Measurements from ENCODE around the gene CYP27C1.

CYP27C1 gene

DNA sequence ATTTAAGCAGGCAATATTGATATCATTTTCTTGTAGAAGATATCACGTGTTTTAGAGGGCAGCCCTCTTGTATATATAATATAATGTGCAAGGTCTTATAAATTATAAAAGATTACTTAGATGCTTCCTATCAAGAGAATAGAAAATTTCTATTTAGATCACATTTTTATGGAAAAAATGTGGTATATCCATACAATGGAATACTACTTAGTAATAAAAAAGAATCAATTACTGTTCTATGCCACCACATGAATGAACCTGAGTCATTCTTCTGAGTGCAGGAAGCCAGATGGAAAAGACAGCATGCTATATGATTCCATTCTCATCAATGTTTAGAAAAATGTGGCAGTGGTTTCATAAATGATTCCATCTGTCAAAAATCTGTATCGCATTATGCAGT is 23.6 kb downstream of the CYP27C1 start:
- no peak overlapping the region for H3K27ac ChIP-seq

DNA sequence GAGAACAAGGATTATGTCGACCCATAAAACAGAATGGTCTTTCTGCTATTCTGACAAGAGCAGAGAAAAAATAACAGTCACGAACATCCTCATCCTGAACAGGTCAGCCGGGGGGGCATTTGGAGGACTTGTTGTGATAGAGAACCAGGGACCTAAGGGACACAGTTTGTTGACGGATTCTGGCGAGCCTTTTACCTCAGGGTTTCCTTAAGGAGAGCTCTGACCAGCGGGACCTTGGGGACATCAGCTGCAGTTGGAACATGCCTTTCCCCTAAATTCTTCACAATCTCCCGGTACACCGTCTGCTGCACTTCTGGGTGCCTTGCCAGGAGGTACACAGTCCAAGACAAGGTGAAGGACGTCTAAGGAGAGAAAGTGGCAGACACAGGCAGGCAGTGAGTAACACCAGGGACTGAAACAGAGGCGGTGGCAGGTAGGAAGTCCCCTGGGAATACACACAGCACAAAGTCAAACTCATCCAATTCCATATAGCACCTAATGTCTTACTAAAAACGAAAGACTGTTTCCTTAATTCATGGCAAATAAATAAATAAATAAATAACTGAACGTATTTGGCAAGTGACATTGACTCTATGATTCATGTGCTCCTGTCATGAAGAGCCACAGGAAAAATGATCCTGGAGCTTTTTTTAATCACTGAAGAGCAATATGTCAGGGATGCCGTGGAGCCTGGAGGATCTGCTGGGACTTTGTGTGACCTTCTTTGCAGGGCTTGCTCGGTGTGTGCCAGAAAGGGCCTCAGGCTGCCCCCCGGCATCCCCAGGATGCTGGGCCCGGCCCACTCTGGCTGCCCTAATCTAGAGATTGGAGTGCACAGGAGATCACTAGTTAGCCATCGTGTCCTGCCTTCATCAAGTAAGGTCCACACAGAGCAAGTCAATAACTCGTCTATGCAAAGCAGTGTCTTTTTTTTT is 24.7 kb downstream of the CYP27C1 start:
- Histone ChIP-seq H3K27ac (no peak overlapping the region), H3K4me3 (no peak overlapping the region)

More for the DNA sequence above, 23.6 kb downstream of the CYP27C1 start:
- no peak overlapping the region for H3K4me3 ChIP-seq

DNA sequence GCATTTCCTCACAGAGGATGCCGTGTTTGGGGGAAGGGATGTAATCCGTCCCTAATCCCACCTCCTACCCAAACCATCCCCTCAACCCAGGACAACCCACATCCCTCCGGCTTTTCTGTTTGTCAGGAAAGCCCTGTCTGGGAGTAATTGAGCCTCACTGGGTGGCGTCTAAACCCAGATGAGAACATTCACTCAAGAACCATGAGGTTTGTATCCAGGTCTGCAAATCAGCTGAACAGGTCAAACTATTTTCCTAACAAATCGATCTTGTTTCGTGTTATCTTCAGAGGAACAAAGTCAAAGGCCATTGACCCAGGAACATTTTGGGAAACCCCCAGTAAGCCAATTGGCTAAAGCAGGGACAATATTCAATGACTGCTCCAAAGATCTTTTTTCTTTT is 25.7 kb downstream of the CYP27C1 start:
- peak overlapping the region in 1 of 21 experiments; percentile 43 for H3K27ac ChIP-seq
- no peak overlapping the region for H3K4me3 ChIP-seq

DNA sequence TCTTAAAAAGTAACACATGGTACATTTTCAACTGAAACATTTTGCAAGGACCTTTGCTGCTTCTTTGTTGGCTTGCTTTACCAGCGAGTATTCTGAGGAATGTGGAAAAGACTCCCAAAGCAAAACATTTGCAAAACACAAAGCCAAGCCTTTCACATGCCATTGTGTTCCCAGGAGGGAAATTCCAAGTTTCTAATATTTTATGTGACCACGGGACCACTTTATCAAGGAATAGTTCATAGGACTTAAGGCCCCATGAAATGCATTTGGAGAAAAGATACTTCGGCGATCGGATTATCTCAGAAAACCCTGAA is 26.2 kb downstream of the CYP27C1 start:
- H3K4me3 ChIP-seq = no peak overlapping the region
- peak overlapping the region in 2 of 21 experiments; percentile 17 to 25 for H3K27ac ChIP-seq

DNA sequence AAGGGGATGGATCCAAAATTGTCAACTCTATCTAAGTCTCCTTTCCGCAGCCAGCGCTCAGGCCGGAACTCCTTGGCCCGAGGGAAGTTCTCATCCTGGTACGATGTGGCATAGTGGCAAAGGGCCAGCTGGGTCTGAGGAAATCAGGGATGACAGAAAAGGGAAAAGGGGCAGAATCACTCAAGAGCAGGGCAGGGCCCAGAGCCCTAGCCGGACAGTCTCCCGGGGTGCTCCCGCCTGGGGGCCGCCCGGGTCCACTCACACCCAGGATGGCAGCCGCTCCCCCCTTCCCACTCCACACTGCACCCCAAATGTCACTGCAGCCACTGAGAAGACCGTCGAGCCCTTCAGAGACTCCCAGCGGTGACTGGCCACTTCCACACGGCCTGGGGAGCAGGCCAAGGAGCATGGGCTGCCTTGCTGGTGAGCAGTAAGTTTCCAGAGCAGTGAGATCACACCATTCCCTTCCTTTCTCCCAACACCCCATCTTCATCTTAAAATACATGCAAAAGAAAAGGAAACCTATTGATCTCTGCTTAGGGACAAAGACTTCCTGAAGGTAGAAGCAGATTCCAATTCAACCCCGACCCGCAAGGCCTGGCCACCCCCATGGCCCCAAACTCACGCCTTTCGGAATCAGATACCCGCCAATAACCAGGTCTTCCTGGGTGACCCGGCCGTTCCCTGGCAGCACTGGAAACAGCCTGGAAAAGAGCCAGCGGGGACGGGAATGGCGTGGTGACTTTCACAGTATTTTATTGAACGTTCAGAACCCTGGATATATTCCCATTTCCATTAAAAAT is 26.7 kb downstream of the CYP27C1 start:
- Histone ChIP-seq H3K27ac (peak overlapping the region in 3 of 21 experiments; percentile 17 to 29 (median 25)), H3K4me3 (no peak overlapping the region)

DNA sequence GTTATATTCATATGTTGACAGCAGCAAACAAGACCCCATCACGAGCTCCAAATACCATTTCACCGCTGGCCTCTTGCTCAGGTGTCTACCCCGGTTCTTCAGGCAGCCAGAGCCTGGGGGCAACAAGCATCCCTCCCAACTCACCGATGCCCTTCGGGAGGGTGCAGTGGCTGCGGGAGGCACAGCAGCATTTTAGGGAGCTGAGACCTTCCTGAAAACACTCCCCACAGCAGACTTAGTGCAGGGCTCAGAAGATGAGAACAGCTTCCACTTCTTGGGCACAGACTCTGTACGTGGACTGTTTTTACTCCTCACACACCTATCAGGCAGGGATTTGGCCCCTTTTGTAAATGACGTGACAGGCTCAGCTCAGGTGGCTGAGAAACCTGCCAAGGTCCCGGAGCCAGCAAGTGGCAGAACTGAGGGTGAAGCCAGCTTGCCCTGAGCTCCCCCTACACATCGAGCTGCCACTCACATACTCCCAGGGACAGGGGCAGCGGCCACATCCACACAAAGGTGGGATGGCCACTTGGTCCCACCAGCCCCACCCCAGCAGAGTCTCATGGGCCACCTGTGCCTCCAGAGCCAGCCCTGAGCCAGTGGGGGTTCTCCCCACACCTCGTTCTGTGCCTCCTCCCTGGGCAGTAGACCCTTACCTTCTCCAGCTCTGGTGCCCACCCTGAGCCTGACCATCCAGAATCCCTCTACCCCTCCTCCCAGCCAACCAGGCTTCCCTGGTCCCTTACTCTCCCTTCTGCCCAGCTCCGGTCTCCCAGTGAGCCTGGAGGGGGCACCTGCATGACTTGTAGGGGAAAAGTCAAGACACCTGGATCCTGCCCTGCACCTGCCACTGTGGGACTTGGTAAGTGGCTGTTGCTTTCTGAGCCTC is 28.5 kb downstream of the CYP27C1 start:
- H3K27ac ChIP-seq = no peak overlapping the region

DNA sequence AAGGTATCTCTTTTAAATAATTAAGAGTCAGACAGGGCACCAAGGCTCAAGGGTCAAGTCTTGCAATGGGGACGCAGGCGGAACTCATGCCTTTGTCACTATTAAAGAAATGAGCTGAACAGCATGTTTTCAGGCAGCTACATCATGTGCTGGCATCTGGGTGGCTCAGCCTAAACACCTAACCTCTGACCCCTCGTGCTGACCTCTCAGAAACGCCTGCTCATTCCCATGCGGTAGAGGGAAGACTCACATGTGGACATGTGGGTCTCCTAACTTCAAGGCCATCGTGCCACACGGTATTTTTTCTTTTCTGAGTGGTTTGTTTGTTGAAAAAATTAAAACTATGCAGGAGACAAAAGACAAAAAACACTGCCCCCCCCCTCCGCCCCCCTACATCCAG is 31.3 kb downstream of the CYP27C1 start:
- no peak overlapping the region for H3K27ac ChIP-seq
- H3K4me3 ChIP-seq = no peak overlapping the region

More for the DNA sequence above, 28.5 kb downstream of the CYP27C1 start:
- no peak overlapping the region for H3K4me3 ChIP-seq

DNA sequence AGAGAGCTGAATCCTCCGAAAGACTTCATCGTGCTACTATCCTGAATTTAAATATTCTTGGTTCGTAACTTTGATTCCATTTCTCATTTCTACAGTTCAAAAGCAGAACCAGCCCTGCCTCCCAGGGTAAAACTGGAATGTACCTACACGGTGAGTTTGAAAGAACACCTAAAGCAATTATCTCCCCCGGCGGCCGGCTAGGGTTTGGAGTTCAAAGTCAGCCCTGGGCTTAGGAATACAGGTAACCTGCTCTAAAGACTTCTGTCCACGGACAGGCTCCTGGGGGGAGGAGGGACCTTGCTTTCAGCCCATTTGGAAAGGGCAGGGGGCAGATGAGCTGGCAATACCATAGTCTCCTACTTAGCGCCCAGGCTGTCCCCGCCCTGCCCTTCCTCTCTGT is 32.3 kb downstream of the CYP27C1 start:
- no peak overlapping the region for H3K27ac ChIP-seq
- H3K4me3 ChIP-seq = no peak overlapping the region

DNA sequence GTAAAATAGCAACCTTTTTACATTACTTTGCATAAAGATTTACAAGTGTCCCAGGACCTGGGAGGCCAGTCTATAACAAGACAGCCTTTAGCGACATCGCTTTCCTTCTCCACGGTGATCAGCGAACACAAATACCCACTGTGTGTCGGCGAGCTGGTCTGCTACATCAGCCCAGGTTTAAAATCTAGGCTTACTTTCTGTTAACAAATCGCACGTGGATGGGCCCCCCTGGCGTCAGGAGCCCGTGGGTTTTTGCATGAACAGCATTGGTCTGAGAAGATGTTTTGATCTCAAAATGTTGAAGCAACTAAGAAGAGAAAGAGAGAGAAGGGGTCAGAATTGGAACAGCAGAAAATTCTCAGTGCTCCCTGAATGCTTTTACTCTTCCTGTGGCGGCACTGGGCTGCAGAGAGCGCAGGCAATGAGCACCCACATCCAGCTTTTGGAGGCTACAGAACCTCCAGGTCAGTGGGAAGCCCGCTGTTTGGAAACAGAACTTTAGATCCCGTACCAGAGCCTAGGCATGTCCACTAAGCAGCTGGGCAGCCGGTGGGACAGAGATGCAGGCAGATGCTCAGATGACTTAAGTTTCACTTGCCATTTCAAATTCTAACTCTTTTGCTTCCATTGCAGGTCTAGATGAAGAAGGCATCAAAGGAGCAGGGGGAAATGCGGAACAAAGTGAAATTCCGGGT is 32.9 kb downstream of the CYP27C1 start:
- no peak overlapping the region for H3K4me3 ChIP-seq
- H3K27ac ChIP-seq = no peak overlapping the region

DNA sequence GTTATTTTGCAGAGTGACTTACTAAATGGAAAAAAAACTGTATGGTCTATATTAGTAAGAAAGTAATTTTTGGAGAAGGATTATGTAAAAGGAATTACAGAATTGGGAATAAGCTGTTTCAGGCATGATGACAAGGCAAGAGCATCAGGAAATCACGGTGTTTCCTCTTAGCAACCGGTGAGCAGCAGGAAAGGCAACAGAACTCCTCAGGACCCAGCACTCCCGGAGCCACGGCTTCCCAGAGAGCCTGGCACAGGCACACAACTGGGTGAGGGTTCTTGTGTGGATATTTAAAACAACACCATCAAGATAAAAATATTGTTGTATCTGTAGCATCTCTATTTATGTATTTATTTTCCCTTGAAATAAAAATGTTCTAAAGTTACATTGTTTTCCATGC is 34.4 kb downstream of the CYP27C1 start:
- no peak overlapping the region for H3K27ac ChIP-seq
- no peak overlapping the region for H3K4me3 ChIP-seq

DNA sequence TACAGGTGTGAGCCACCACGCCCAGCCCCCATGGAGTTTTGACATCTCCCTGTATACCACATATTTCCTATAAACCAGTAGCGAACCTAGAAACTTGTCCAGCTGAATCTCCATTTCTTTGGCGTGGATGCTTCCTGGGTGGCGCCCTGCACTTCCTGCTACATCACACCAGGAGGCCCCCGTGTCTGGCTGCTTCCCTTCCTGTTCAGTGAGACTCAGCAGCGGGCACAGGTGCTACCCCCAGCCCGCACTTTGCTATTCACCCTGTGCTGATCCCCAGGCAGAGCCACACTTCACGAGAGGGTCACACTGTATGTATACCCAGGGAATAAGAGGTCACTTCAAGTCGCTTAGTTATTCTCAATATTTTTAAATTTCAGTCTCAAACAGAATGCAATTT is 35.0 kb downstream of the CYP27C1 start:
- Histone ChIP-seq H3K27ac (no peak overlapping the region), H3K4me3 (no peak overlapping the region)

DNA sequence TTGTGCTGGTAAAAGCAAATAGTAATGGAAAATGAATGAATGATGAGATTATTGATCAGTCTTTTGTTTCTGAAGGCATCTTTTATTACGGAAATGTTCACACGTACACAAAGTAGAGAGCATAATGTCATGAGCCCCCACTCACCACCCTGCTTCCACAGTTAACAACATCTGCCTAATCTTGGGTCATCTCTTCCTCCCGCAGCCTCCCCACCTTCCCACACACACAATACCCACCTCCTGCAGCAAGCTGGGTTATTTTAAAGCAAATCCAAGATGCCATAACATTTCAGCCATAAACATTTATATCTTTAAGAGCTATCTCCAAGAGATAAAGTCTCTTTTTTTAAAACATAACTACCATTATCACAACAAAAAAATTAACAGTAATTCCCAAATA is 36.3 kb downstream of the CYP27C1 start:
- no peak overlapping the region for H3K27ac ChIP-seq
- no peak overlapping the region for H3K4me3 ChIP-seq

DNA sequence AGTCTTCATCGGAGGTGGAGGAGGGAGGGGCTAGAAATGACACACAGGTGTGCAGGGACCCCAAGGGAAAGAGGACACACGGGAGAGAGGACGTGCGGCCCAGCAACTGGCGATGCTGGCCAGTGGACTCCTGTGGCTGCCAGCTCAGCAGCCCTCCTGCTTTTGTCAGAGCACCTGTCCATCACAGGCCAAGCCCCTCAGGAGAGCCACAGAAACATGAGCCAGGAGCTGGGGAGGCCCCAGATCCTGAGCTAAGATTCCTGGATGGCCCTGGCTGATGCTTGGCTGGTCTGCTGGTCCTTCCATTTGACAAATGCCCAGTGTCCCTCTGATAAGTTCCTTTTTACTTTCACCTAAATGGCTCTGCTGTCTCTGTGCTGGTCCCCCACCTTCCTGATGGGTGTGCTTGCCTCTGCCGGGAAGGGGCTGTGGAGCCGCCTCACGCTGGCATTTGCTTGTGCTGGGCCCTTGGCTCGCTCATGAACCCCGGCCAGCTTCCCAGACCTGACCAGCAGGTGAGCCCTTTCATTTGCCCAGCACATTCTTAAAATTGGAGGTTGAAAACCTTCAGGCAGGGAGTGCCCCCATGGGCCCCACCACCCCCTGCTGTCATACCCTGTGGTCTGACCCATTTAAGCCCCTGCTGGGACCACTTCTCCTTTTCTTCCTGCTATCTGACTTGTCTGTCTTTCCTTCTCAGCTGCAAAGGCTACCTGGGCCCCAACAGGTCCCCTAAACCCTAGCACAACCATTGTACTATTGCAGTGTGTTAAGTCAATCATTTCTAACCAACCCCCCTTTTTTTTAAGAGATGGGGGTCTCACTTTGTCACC is 37.3 kb downstream of the CYP27C1 start:
- Histone ChIP-seq H3K27ac (no peak overlapping the region), H3K4me3 (no peak overlapping the region)

DNA sequence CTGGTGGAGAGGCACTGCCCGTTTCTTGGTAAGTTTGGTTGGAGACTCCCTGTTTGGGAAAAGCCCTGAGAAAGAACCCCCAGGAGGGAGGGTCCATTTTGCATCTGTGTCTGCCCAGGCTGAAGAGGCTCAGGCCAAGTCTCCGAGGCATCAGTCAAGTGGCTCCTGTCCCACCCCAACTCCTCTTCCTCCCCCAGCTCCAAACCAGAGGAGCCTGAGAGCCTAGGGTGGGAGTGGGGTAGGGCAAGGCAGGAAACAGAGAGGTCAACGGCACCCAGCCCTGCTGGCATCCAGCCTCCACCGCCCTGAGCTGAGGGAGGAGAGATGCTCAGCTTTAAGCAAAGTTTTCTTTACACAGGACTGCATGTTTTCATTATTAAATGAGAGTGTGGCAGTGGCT is 38.2 kb downstream of the CYP27C1 start:
- Histone ChIP-seq H3K4me3 (no peak overlapping the region), H3K27ac (no peak overlapping the region)

DNA sequence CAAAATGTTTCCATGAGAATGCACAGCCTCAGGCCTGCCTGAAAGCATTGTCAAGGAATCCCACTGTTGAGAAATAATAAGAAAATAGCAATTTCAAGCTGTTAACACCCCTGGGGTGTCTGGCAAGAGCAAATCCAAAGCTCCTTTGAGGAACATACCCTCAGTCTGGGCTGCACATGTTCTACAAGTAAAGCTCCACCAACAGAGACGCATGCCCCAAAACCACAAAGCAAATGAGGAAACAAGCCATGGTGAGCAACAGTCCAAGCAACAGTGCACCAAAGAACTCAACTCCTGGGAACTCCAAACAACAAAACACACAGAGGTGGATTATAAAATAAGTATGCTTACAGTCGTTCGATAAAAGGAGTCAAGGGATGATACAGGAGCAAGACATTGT is 40.3 kb downstream of the CYP27C1 start:
- Histone ChIP-seq H3K27ac (no peak overlapping the region), H3K4me3 (no peak overlapping the region)

DNA sequence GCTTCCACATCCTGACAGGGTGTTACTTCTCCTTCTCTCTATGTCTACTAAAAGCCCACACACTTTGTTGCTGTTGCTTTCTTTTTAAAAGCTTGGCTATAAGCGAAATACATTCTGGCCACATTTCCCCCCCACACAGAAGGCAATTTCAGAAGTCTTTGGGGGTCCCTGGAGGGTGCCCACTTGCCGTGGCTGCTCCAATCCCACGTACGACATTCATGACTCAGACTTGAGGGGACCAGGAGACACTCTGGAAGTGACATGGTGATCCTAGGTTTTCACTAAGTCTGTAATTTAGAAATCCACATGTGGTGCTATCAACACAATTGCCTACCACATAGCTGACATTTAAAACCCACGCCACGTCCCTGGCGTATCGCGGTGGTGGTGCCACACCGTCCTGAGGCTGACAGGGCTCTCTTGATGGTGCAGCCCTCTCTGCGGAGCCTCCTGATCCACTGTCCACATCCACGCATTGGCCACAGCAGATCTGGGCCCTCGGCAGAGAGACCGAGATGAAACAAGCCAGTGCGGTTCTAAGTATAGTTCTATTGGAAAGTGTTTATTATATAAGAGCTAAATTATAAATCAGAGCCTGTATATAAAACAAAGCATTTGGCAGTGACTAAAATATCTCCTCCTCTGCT is 42.4 kb downstream of the CYP27C1 start:
- peak overlapping the region in 4 of 21 experiments; percentile 42 to 84 (median 80) for H3K27ac ChIP-seq
- no peak overlapping the region for H3K4me3 ChIP-seq

DNA sequence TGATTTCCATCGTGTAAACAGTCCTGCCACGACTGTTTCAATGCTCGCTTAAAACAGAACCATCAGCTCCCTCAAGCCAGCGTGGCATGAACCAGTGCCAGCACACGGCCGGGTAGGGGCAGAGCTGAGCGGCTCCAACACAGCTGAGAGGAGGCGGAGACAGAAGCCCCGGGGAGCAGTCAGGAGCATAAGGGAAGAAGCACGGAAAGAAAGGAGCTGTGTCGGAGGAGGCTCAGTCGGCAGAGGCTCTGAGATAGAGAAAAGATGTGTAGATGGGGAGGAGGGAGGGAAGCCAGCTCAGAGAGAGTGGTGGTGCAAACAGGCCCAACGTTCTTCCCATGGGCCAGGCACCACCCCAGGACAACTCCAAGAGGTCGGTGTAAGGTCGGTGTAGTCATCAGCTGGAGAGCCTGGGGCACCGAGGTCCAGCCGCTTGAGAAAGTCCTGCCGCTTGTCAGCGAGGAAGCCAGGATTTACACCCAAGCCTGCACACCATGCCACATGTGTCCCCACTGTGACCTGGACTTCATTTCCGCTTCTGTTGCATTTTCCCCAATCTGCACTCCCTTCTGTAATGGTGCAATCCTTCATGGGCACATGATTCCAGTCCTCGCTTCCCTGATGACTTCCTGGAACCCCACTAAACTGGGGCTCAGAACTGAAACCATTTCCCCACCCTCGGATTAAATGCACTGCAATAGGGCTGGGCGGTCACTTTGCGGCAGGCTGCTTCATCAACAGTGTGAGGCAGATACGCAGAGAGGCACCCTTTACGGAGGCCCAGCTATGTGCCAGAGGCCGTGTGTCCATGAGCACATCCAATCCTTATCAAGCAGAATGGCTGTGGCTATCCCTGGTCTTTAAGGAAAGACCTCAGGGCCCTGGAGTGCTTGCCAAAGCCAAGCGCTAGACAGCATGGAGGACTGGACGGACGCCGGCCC is 43.5 kb downstream of the CYP27C1 start:
- H3K4me3 ChIP-seq = no peak overlapping the region

More for the DNA sequence above, 43.5 kb downstream of the CYP27C1 start:
- H3K27ac ChIP-seq = peak overlapping the region in 20 of 21 experiments; percentile 10 to 91 (median 78)

Measured in skin epidermis (tissue), 12 donors.